IMR-90 (cell line): ENCODE data around the gene OSGIN1. TPM values are rescaled to one million over a fixed set of nuclear protein-coding genes. Genes with fewer than 3 reads are reported as not detected.

Experiments used
- ATAC-seq: fragments of 200-7000 bp; cut with Tn5 transposase; 2 replicates; pipeline ENCODE4 v1.9.1; 2020; ENCODE audit warnings: low read depth, mild to moderate bottlenecking, moderate library complexity
- BruUV-seq: library from RNA; stranded (reverse); fragments of 400-500 nt; replicated peaks from 2 replicates; lab custom pipeline; 2021; lab: Mats Ljungman, UMichigan
- CTCF ChIA-PET: fragments of 300-600 bp; formaldehyde crosslinking; extraction: SDS; loops from one replicate; lab custom pipeline; 2021; ENCODE audit warnings: antibody characterized with exemption; lab: Yijun Ruan, JAX
- POLR2A ChIA-PET: fragments of 300-600 bp; sonication (Branson Sonifier 250); formaldehyde crosslinking; loops from one replicate; lab custom pipeline; 2022; ENCODE audit warnings: antibody characterized with exemption; ENCODE audit not compliant: unreplicated experiment; lab: Charles Lee
- DNase-seq: peaks from one replicate; pipeline ENCODE4 v3.0.0; 2013
- H2AFZ ChIP-seq: replicated peaks from 2 replicates; pipeline ENCODE3; 2013; ENCODE audit warnings: low read length, mild to moderate bottlenecking; ENCODE audit not compliant: poor library complexity
- H2AK5ac ChIP-seq: 2 replicates; pipeline ENCODE4 v1.6.1; 2013; ENCODE audit warnings: low read depth, low read length, inconsistent platforms
- H2AK9ac ChIP-seq: replicated peaks from 2 replicates; pipeline ENCODE3; 2013; ENCODE audit warnings: mild to moderate bottlenecking, low read depth, low read length, moderate library complexity; ENCODE audit not compliant: poor library complexity
- H2BK120ac ChIP-seq: 2 replicates; pipeline ENCODE4 v1.6.1; 2013; ENCODE audit warnings: low read depth, low read length, inconsistent platforms
- H2BK15ac ChIP-seq: 3 replicates; pipeline ENCODE4 v1.6.1; 2013; ENCODE audit warnings: low read depth, low read length, inconsistent platforms
- H2BK20ac ChIP-seq: 2 replicates; pipeline ENCODE4 v1.6.1; 2013; ENCODE audit warnings: low read depth, mild to moderate bottlenecking, inconsistent platforms, low read length, moderate library complexity
- H2BK5ac ChIP-seq: 2 replicates; pipeline ENCODE4 v1.6.1; 2013; ENCODE audit warnings: mild to moderate bottlenecking, low read depth, low read length, inconsistent platforms; ENCODE audit not compliant: poor library complexity, severe bottlenecking
- H3K14ac ChIP-seq: replicated peaks from 2 replicates; pipeline ENCODE4 v1.6.1; 2013; ENCODE audit warnings: low read depth, low read length, inconsistent platforms
- H3K18ac ChIP-seq: 2 replicates; pipeline ENCODE4 v1.6.1; 2013; ENCODE audit warnings: low read depth, low read length, control low read depth
- H3K23ac ChIP-seq: 2 replicates; pipeline ENCODE4 v1.6.1; 2013; ENCODE audit warnings: low read depth, low read length, inconsistent platforms
- H3K27ac ChIP-seq: 2 replicates; pipeline ENCODE4 v1.5.1; 2013; ENCODE audit warnings: mild to moderate bottlenecking, control low read depth, low read length; ENCODE audit not compliant: insufficient read depth
- H3K27me3 ChIP-seq: 2 replicates; pipeline ENCODE4 v1.6.1; 2013; ENCODE audit warnings: low read length; ENCODE audit not compliant: control insufficient read depth, insufficient read depth
- H3K36me3 ChIP-seq: 2 replicates; pipeline ENCODE4 v1.6.1; 2013; ENCODE audit warnings: low read length, mixed read lengths; ENCODE audit not compliant: control insufficient read depth, insufficient read depth
- H3K4ac ChIP-seq: 2 replicates; pipeline ENCODE4 v1.6.1; 2013; ENCODE audit warnings: low read depth, low read length, inconsistent platforms
- H3K4me1 ChIP-seq: 2 replicates; pipeline ENCODE4 v1.6.1; 2013; ENCODE audit warnings: low read length, mixed read lengths; ENCODE audit not compliant: control insufficient read depth, insufficient read depth
- H3K4me2 ChIP-seq: 2 replicates; pipeline ENCODE4 v1.6.1; 2013; ENCODE audit warnings: low read depth, mild to moderate bottlenecking, control low read depth, low read length, moderate library complexity
- H3K4me3 ChIP-seq: 2 replicates; pipeline ENCODE4 v1.5.1; 2013; ENCODE audit warnings: low read depth, mild to moderate bottlenecking, control low read depth, low read length, moderate library complexity; ENCODE audit not compliant: insufficient read depth
- H3K56ac ChIP-seq: 2 replicates; pipeline ENCODE4 v1.6.1; 2013; ENCODE audit warnings: low read length, inconsistent platforms; ENCODE audit not compliant: insufficient read depth; ENCODE audit errors: extremely low read depth
- H3K79me1 ChIP-seq, 2 experiments: 2 replicates each; pipeline ENCODE4 v1.6.1; 2013; ENCODE audit warnings: low read length in 2 of 2, inconsistent platforms in 1 of 2, low read depth in 1 of 2
- H3K9ac ChIP-seq: 2 replicates; pipeline ENCODE4 v1.6.1; 2013; ENCODE audit warnings: low read depth, low read length, control low read depth
- H3K9me1 ChIP-seq: 2 replicates; pipeline ENCODE4 v1.6.1; 2013; ENCODE audit warnings: low read length, inconsistent platforms; ENCODE audit not compliant: insufficient read depth
- H3K9me3 ChIP-seq: 2 replicates; pipeline ENCODE4 v1.6.1; 2013; ENCODE audit warnings: low read length; ENCODE audit not compliant: control insufficient read depth, insufficient read depth
- H4K20me1 ChIP-seq: 2 replicates; pipeline ENCODE4 v1.6.1; 2013; ENCODE audit warnings: low read length, inconsistent platforms; ENCODE audit not compliant: insufficient read depth
- H4K5ac ChIP-seq: 2 replicates; pipeline ENCODE4 v1.6.1; 2013; ENCODE audit warnings: mild to moderate bottlenecking, low read depth, low read length, control low read depth
- H4K8ac ChIP-seq, 2 experiments: 2 replicates each; pipeline ENCODE4 v1.6.1; 2013; ENCODE audit warnings: low read depth in 2 of 2, low read length in 2 of 2, control low read depth in 1 of 2, inconsistent platforms in 1 of 2
- H4K91ac ChIP-seq: 2 replicates; pipeline ENCODE4 v1.6.1; 2013; ENCODE audit warnings: low read depth, low read length, inconsistent platforms; ENCODE audit not compliant: insufficient read depth
- NFE2L2 ChIP-seq: fragments of 150-350 bp; IDR thresholded peaks from 2 replicates; pipeline ENCODE4 v1.6.1; 2016; ENCODE audit warnings: low read depth, mild to moderate bottlenecking, low read length
- RCOR1 ChIP-seq: IDR thresholded peaks from 2 replicates; pipeline ENCODE4 v1.6.1; 2012; ENCODE audit warnings: mild to moderate bottlenecking, low read length, improper control_type of control experiment; ENCODE audit not compliant: insufficient replicate concordance
- WGBS, 2 experiments: methylation state at CpG; one replicate each; pipeline versions ENCODE4 v1.1.5 to v1.1.7; 2013; ENCODE audit warnings: missing lambda C conversion rate in 2 of 2; ENCODE audit not compliant: insufficient read length in 1 of 2; ENCODE audit errors: extremely low coverage in 2 of 2; 5-methylcytosine and 5-hydroxymethylcytosine counted together
- dilution Hi-C: fragments of 300-500 bp; cut with HindIII; formaldehyde crosslinking; loops from one replicate; pipeline ENCODE4 v1.14.3; 2018; ENCODE audit warnings: low sequenced_read_pairs; ENCODE audit not compliant: unreplicated experiment
- in situ Hi-C: fragments of 300-500 bp; cut with MboI; formaldehyde crosslinking; loops from 3 replicates; pipeline ENCODE4 v1.14.3; 2019; ENCODE audit warnings: low sequenced_read_pairs, inconsistent platforms, mixed read lengths
- intact Hi-C: fragments of 100-400 bp; cut with micrococcal nuclease; formaldehyde crosslinking; loops from 2 replicates; pipeline ENCODE4 v1.10.0; 2022
- polyA plus RNA-seq, 3 experiments: library from polyadenylated mRNA; depleted of rRNA; stranded (reverse); fragments of >200 nt; gene quantifications; 2 replicates each; pipeline ENCODE4 v1.2.3, GENCODE V29; 2012; ENCODE audit warnings: low replicate concordance in 1 of 3
- total RNA-seq: library from RNA; depleted of rRNA; stranded (reverse); fragments of >200 nt; gene quantifications from 2 replicates; pipeline ENCODE4 v1.2.3, GENCODE V29; 2012

Gene OSGIN1
- total and polyA plus RNA-seq, 2 of the 4 experiments (the other 2 are of a cell fraction) = 0.90 to 6.4 TPM

- Histone ChIP-seq H2BK120ac (no peak overlapping the region), H2AK9ac (no peak overlapping the region), H3K27ac (no peak overlapping the region), H2AFZ (peak overlapping the region; percentile 21), H4K8ac (no peak overlapping the region), H3K9me1 (no peaks in the 10 kb centered on the region), H4K91ac (no peak overlapping the region), H3K79me1 (no peaks in the 10 kb centered on the region), H2BK5ac (no peak overlapping the region), H3K9ac (no peak overlapping the region), H3K27me3 (no peaks in the 10 kb centered on the region), H3K56ac (no peak overlapping the region), H3K9me3 (no peaks in the 10 kb centered on the region), H3K18ac (no peak overlapping the region), H2BK15ac (no peak overlapping the region), H2AK5ac (no peak overlapping the region), H2BK20ac (no peak overlapping the region), H3K4ac (no peak overlapping the region), H3K23ac (no peak overlapping the region), H3K36me3 (no peaks in the 10 kb centered on the region), H3K4me1 (peaks cover 5% of the 10 kb centered on the region), H3K14ac (no peak overlapping the region), H4K20me1 (no peaks in the 10 kb centered on the region), H3K4me3 (no peak overlapping the region), H3K4me2 (no peak overlapping the region), H4K5ac (no peak overlapping the region)
- ATAC-seq (no peak), DNase-seq (no peak)
- no TSS peak for BruUV-seq
- POLR2A ChIA-PET = interaction anchor here (0.5 kb wide), 1 partner anchor 16 kb away, joined by 3 read pairs; no protein-coding TSS in a partner anchor
- TF ChIP-seq NFE2L2 = no peak
- TF ChIP-seq RCOR1 = no peak
- CTCF ChIA-PET = interaction anchor here (1.0 kb wide), 1 partner anchor 18 kb away, joined by 3 read pairs; no protein-coding TSS in a partner anchor
- dilution Hi-C loops = no loop called here
- WGBS, 2 experiments = 73% methylated on average over 11 of the region's 12 CpGs; no CpG with 5 or more reads in 1 of the 2 experiments
- in situ Hi-C loops = no loop called here
- intact Hi-C loops = no loop called here
Observed at GRCh38 chr16:83925095-83925905, 27.7 kb upstream of the OSGIN1 start.
